D721Med (cell line): ENCODE results near the gene TPRN.

Experiments
- DNase-seq: peaks from one replicate; pipeline ENCODE4 v3.0.0; 2011; ENCODE audit warnings: low spot score; ENCODE audit not compliant: insufficient read length
- FAIRE-seq: peaks from 2 replicates; lab custom pipeline; 2011; peaks lifted over from hg19 to GRCh38; lab: Jason Lieb, UNC
- CTCF ChIP-seq: IDR thresholded peaks from 2 replicates; pipeline ENCODE4 v1.5.1; 2012; ENCODE audit warnings: mild to moderate bottlenecking, control low read depth; ENCODE audit not compliant: insufficient read depth; ENCODE audit errors: missing control alignments

Gene TPRN

GRCh38 chr9:137187386-137187785, 13.2 kb downstream of the TPRN start:
- no peak for TF ChIP-seq CTCF
- FAIRE-seq (no peak), DNase-seq (no peak)

GRCh38 chr9:137186385-137186784, 14.2 kb downstream of the TPRN start:
- FAIRE-seq = no peak

GRCh38 chr9:137185921-137186320, 14.6 kb downstream of the TPRN start:
- TF ChIP-seq CTCF = no peak
- FAIRE-seq (no peak), DNase-seq (no peak)

More at GRCh38 chr9:137186385-137186784, 14.2 kb downstream of the TPRN start:
- no peak for TF ChIP-seq CTCF
- no peak for DNase-seq

- no peak for TF ChIP-seq CTCF
- DNase-seq (no peak), FAIRE-seq (no peak)
Observed at GRCh38 chr9:137184881-137185660, 15.5 kb downstream of the TPRN start.

- no peak for TF ChIP-seq CTCF
- DNase-seq (no peak), FAIRE-seq (no peak)
Observed at GRCh38 chr9:137183980-137184595, 16.5 kb downstream of the TPRN start.

GRCh38 chr9:137182836-137183235, 17.7 kb downstream of the TPRN start:
- FAIRE-seq = no peak
- no peak for DNase-seq
- TF ChIP-seq CTCF = no peak

GRCh38 chr9:137181680-137182079, 18.9 kb downstream of the TPRN start:
- TF ChIP-seq CTCF = no peak
- FAIRE-seq (no peak), DNase-seq (no peak)
